IMR-90 (cell line): ENCODE data around the gene MXRA5. TPM values are rescaled to one million over a fixed set of nuclear protein-coding genes. Genes with fewer than 3 reads are reported as not detected.

ENCODE experiments used
- ATAC-seq: fragments of 200-7000 bp; cut with Tn5 transposase; 2 replicates; pipeline ENCODE4 v1.9.1; 2020; ENCODE audit warnings: low read depth, mild to moderate bottlenecking, moderate library complexity
- BruUV-seq: library from RNA; stranded (reverse); fragments of 400-500 nt; replicated peaks from 2 replicates; lab custom pipeline; 2021; lab: Mats Ljungman, UMichigan
- CTCF ChIA-PET: fragments of 300-600 bp; formaldehyde crosslinking; extraction: SDS; loops from one replicate; lab custom pipeline; 2021; ENCODE audit warnings: antibody characterized with exemption; lab: Yijun Ruan, JAX
- POLR2A ChIA-PET: fragments of 300-600 bp; sonication (Branson Sonifier 250); formaldehyde crosslinking; loops from one replicate; lab custom pipeline; 2022; ENCODE audit warnings: antibody characterized with exemption; ENCODE audit not compliant: unreplicated experiment; lab: Charles Lee
- DNase-seq: peaks from one replicate; pipeline ENCODE4 v3.0.0; 2013
- H2AFZ ChIP-seq: replicated peaks from 2 replicates; pipeline ENCODE3; 2013; ENCODE audit warnings: low read length, mild to moderate bottlenecking; ENCODE audit not compliant: poor library complexity
- H2AK5ac ChIP-seq: 2 replicates; pipeline ENCODE4 v1.6.1; 2013; ENCODE audit warnings: low read depth, low read length, inconsistent platforms
- H2AK9ac ChIP-seq: replicated peaks from 2 replicates; pipeline ENCODE3; 2013; ENCODE audit warnings: mild to moderate bottlenecking, low read depth, low read length, moderate library complexity; ENCODE audit not compliant: poor library complexity
- H2BK120ac ChIP-seq: 2 replicates; pipeline ENCODE4 v1.6.1; 2013; ENCODE audit warnings: low read depth, low read length, inconsistent platforms
- H2BK15ac ChIP-seq: 3 replicates; pipeline ENCODE4 v1.6.1; 2013; ENCODE audit warnings: low read depth, low read length, inconsistent platforms
- H2BK20ac ChIP-seq: 2 replicates; pipeline ENCODE4 v1.6.1; 2013; ENCODE audit warnings: low read depth, mild to moderate bottlenecking, inconsistent platforms, low read length, moderate library complexity
- H2BK5ac ChIP-seq: 2 replicates; pipeline ENCODE4 v1.6.1; 2013; ENCODE audit warnings: mild to moderate bottlenecking, low read depth, low read length, inconsistent platforms; ENCODE audit not compliant: poor library complexity, severe bottlenecking
- H3K14ac ChIP-seq: replicated peaks from 2 replicates; pipeline ENCODE4 v1.6.1; 2013; ENCODE audit warnings: low read depth, low read length, inconsistent platforms
- H3K18ac ChIP-seq: 2 replicates; pipeline ENCODE4 v1.6.1; 2013; ENCODE audit warnings: low read depth, low read length, control low read depth
- H3K23ac ChIP-seq: 2 replicates; pipeline ENCODE4 v1.6.1; 2013; ENCODE audit warnings: low read depth, low read length, inconsistent platforms
- H3K27ac ChIP-seq: 2 replicates; pipeline ENCODE4 v1.5.1; 2013; ENCODE audit warnings: mild to moderate bottlenecking, control low read depth, low read length; ENCODE audit not compliant: insufficient read depth
- H3K27me3 ChIP-seq: 2 replicates; pipeline ENCODE4 v1.6.1; 2013; ENCODE audit warnings: low read length; ENCODE audit not compliant: control insufficient read depth, insufficient read depth
- H3K36me3 ChIP-seq: 2 replicates; pipeline ENCODE4 v1.6.1; 2013; ENCODE audit warnings: low read length, mixed read lengths; ENCODE audit not compliant: control insufficient read depth, insufficient read depth
- H3K4ac ChIP-seq: 2 replicates; pipeline ENCODE4 v1.6.1; 2013; ENCODE audit warnings: low read depth, low read length, inconsistent platforms
- H3K4me1 ChIP-seq: 2 replicates; pipeline ENCODE4 v1.6.1; 2013; ENCODE audit warnings: low read length, mixed read lengths; ENCODE audit not compliant: control insufficient read depth, insufficient read depth
- H3K4me2 ChIP-seq: 2 replicates; pipeline ENCODE4 v1.6.1; 2013; ENCODE audit warnings: low read depth, mild to moderate bottlenecking, control low read depth, low read length, moderate library complexity
- H3K4me3 ChIP-seq: 2 replicates; pipeline ENCODE4 v1.5.1; 2013; ENCODE audit warnings: low read depth, mild to moderate bottlenecking, control low read depth, low read length, moderate library complexity; ENCODE audit not compliant: insufficient read depth
- H3K56ac ChIP-seq: 2 replicates; pipeline ENCODE4 v1.6.1; 2013; ENCODE audit warnings: low read length, inconsistent platforms; ENCODE audit not compliant: insufficient read depth; ENCODE audit errors: extremely low read depth
- H3K79me1 ChIP-seq, 2 experiments: 2 replicates each; pipeline ENCODE4 v1.6.1; 2013; ENCODE audit warnings: low read length in 2 of 2, inconsistent platforms in 1 of 2, low read depth in 1 of 2
- H3K9ac ChIP-seq: 2 replicates; pipeline ENCODE4 v1.6.1; 2013; ENCODE audit warnings: low read depth, low read length, control low read depth
- H3K9me1 ChIP-seq: 2 replicates; pipeline ENCODE4 v1.6.1; 2013; ENCODE audit warnings: low read length, inconsistent platforms; ENCODE audit not compliant: insufficient read depth
- H3K9me3 ChIP-seq: 2 replicates; pipeline ENCODE4 v1.6.1; 2013; ENCODE audit warnings: low read length; ENCODE audit not compliant: control insufficient read depth, insufficient read depth
- H4K20me1 ChIP-seq: 2 replicates; pipeline ENCODE4 v1.6.1; 2013; ENCODE audit warnings: low read length, inconsistent platforms; ENCODE audit not compliant: insufficient read depth
- H4K5ac ChIP-seq: 2 replicates; pipeline ENCODE4 v1.6.1; 2013; ENCODE audit warnings: mild to moderate bottlenecking, low read depth, low read length, control low read depth
- H4K8ac ChIP-seq, 2 experiments: 2 replicates each; pipeline ENCODE4 v1.6.1; 2013; ENCODE audit warnings: low read depth in 2 of 2, low read length in 2 of 2, control low read depth in 1 of 2, inconsistent platforms in 1 of 2
- H4K91ac ChIP-seq: 2 replicates; pipeline ENCODE4 v1.6.1; 2013; ENCODE audit warnings: low read depth, low read length, inconsistent platforms; ENCODE audit not compliant: insufficient read depth
- CHD1 ChIP-seq: IDR thresholded peaks from 2 replicates; pipeline ENCODE4 v1.6.1; 2012; ENCODE audit warnings: low read depth, low read length, improper control_type of control experiment
- ELK1 ChIP-seq: fragments of 150-350 bp; IDR thresholded peaks from 2 replicates; pipeline ENCODE4 v1.6.1; 2016; ENCODE audit warnings: low read depth, mild to moderate bottlenecking, low read length, moderate library complexity, borderline replicate concordance
- MAFK ChIP-seq: IDR thresholded peaks from 2 replicates; pipeline ENCODE4 v1.6.1; 2012; ENCODE audit warnings: low read depth, low read length, improper control_type of control experiment
- MXI1 ChIP-seq: IDR thresholded peaks from 2 replicates; pipeline ENCODE4 v1.6.1; 2012; ENCODE audit warnings: low read depth, mild to moderate bottlenecking, low read length, moderate library complexity, borderline replicate concordance
- RAD21 ChIP-seq: IDR thresholded peaks from 2 replicates; pipeline ENCODE4 v1.6.1; 2012; ENCODE audit warnings: low read length, improper control_type of control experiment
- RCOR1 ChIP-seq: IDR thresholded peaks from 2 replicates; pipeline ENCODE4 v1.6.1; 2012; ENCODE audit warnings: mild to moderate bottlenecking, low read length, improper control_type of control experiment; ENCODE audit not compliant: insufficient replicate concordance
- RFX5 ChIP-seq: IDR thresholded peaks from 2 replicates; pipeline ENCODE4 v1.8.0; 2012; ENCODE audit warnings: low read depth, mild to moderate bottlenecking, low read length, moderate library complexity
- USF2 ChIP-seq: fragments of 150-350 bp; IDR thresholded peaks from 2 replicates; pipeline ENCODE4 v1.6.1; 2017; ENCODE audit warnings: mild to moderate bottlenecking, antibody characterized with exemption, low read length, low read depth
- WGBS, 2 experiments: methylation state at CpG; one replicate each; pipeline versions ENCODE4 v1.1.5 to v1.1.7; 2013; ENCODE audit warnings: missing lambda C conversion rate in 2 of 2; ENCODE audit not compliant: insufficient read length in 1 of 2; ENCODE audit errors: extremely low coverage in 2 of 2; 5-methylcytosine and 5-hydroxymethylcytosine counted together
- dilution Hi-C: fragments of 300-500 bp; cut with HindIII; formaldehyde crosslinking; loops from one replicate; pipeline ENCODE4 v1.14.3; 2018; ENCODE audit warnings: low sequenced_read_pairs; ENCODE audit not compliant: unreplicated experiment
- in situ Hi-C: fragments of 300-500 bp; cut with MboI; formaldehyde crosslinking; loops from 3 replicates; pipeline ENCODE4 v1.14.3; 2019; ENCODE audit warnings: low sequenced_read_pairs, inconsistent platforms, mixed read lengths
- intact Hi-C: fragments of 100-400 bp; cut with micrococcal nuclease; formaldehyde crosslinking; loops from 2 replicates; pipeline ENCODE4 v1.10.0; 2022
- polyA plus RNA-seq, 3 experiments: library from polyadenylated mRNA; depleted of rRNA; stranded (reverse); fragments of >200 nt; gene quantifications; 2 replicates each; pipeline ENCODE4 v1.2.3, GENCODE V29; 2012; ENCODE audit warnings: low replicate concordance in 1 of 3
- total RNA-seq: library from RNA; depleted of rRNA; stranded (reverse); fragments of >200 nt; gene quantifications from 2 replicates; pipeline ENCODE4 v1.2.3, GENCODE V29; 2012

The MXRA5 gene
- total and polyA plus RNA-seq, 2 of the 4 experiments (the other 2 are of a cell fraction): 1.1 to 1.2 TPM

GRCh38 chrX:3380603-3381002 lies 34.2 kb upstream of the MXRA5 start:
- dilution Hi-C loops (no loop called here), intact Hi-C loops (no loop called here), in situ Hi-C loops (no loop called here)
- H2AFZ ChIP-seq: no peak overlapping the region
- no peak overlapping the region for H3K4ac ChIP-seq
- no peak for ATAC-seq
- no peaks in the 10 kb centered on the region for H3K36me3 ChIP-seq
- H2AK5ac ChIP-seq: no peak overlapping the region
- H3K9me3 ChIP-seq: peaks cover 4% of the 10 kb centered on the region; the same call in 1 of the 2 replicates
- no peak overlapping the region for H3K18ac ChIP-seq
- ChIA-PET CTCF (no interaction called here), POLR2A (no interaction called here)
- H3K9me1 ChIP-seq: peaks cover 3% of the 10 kb centered on the region; the same call in 1 of the 2 replicates
- no peak overlapping the region for H2AK9ac ChIP-seq
- no peak overlapping the region for H3K14ac ChIP-seq
- BruUV-seq: no TSS peak
- H4K91ac ChIP-seq: no peak overlapping the region
- no peak overlapping the region for H2BK20ac ChIP-seq
- H2BK120ac ChIP-seq: no peak overlapping the region
- TF ChIP-seq CHD1 (no peak), RCOR1 (no peak), RAD21 (no peak), RFX5 (no peak), MXI1 (no peak), USF2 (no peak), MAFK (no peak), ELK1 (no peak)
- no peak overlapping the region for H3K23ac ChIP-seq
- H4K5ac ChIP-seq: no peak overlapping the region
- no peaks in the 10 kb centered on the region for H3K27me3 ChIP-seq
- no peak for DNase-seq
- H3K27ac ChIP-seq: no peak overlapping the region
- H3K4me3 ChIP-seq: no peak overlapping the region
- no peaks in the 10 kb centered on the region for H3K79me1 ChIP-seq
- H3K56ac ChIP-seq: no peak overlapping the region
- H4K20me1 ChIP-seq: no peaks in the 10 kb centered on the region
- no peaks in the 10 kb centered on the region for H3K4me1 ChIP-seq
- no peak overlapping the region for H2BK15ac ChIP-seq
- no CpG with 5 or more reads among the region's 3 CpGs for WGBS, 2 experiments
- no peak overlapping the region for H3K4me2 ChIP-seq
- no peak overlapping the region for H2BK5ac ChIP-seq
- H4K8ac ChIP-seq: no peak overlapping the region
- no peak overlapping the region for H3K9ac ChIP-seq
